Dedifferentiated amniotic fluid mesenchymal stem cell (primary cell): ENCODE data around the gene LRRC32.
"Not testable (repeated sequence)": the region's sequence is repeated elsewhere in the genome, so short reads cannot be mapped to it uniquely, and the experiment has no call there.

Experiments used
- DNase-seq: peaks from one replicate; pipeline ENCODE4 v3.0.0-alpha.2; 2016; ENCODE audit errors: extremely low spot score

The LRRC32 gene

DNA sequence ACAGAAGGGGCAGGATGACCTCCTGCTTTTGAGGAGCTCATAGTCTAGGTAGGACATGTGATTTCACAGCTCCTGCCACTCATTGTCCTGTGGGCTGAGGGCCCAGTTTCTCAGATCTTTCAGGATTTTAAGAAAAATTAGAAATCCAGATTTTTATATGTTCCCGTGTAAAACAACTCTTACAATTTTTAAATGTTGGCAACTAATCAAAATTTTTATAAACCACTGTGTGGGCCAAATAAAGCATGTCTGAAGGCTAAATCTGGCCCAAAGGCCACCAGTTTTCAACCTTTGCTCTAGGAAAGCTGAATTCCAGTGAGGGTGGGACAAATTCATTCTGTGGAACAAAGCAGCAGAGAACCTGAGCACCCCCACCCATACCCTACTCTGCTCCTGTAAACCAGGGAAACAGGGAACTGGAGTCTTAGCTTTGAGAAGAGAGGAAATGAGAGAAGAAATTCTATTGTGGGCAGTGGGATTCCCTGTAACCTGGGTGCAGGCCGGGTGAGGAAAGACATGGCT is 20.6 kb downstream of the LRRC32 start:
- no peak for DNase-seq

DNA sequence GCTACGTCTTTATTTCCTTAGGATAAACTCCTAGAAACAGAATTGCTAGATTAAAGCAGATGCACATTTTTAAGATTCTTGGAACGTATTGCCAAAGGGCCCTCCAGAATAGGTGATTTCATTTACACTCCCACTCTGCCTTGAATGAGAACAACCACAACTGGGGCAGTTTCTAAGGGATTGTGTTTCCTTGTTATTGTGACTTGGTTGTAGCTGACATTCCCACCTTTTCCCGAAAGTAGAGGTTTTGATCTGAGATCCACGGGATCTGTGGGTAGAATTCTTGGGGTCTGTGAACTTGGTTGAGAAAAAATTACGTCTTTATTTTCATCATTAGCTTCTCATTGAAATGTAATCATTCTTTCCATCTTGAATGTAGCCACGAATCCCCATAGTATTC is 21.5 kb downstream of the LRRC32 start:
- DNase-seq: no peak

DNA sequence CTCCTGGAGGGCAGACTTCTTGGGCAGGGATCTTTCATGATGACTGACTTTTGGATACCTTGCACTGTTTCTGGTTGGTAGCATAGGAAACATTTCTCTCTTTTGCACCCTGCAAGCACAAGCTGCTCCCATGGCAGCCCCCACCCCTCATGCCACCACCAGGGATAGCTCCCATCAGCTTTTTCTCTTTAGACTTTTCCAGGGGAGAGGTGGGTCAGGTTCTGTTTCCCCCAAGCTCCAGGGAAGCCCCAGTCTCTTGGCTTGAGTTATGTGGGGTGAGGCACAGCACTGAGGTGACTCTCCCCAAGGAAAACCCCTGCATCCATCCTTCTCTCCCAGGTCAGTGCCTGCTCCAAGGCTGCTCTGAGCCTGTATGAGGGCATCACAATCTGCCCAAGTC is 22.5 kb downstream of the LRRC32 start:
- no peak for DNase-seq

DNA sequence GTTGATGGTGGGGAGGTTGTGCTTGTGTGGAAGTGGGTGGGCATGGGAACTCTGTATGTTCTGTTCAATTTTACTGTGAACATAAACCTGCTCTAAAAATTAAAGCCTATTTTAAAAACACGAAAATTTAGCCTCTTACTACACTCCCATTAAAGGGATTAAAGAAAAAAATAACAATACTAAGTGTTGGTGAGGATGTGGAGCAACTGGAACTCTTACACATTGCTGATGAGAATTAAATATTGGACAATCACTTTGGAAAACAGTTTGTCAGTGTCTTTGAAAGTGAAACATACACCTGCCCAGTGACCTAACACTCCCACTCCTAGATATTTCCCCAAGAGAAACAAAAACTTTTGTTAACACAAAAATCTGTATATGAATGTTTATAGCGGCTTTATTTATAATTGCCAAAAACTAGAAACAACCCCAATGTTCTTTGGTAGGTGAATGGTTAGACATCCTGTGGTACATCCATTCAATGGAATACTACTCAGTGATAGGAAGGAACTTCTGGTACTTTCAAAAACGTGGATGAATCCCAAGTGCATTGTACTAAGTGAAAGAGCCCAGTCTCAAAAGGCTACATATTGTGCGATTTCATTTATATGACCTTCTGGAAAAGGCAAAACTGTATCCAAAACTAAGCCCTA is 23.5 kb downstream of the LRRC32 start:
- DNase-seq: no peak

DNA sequence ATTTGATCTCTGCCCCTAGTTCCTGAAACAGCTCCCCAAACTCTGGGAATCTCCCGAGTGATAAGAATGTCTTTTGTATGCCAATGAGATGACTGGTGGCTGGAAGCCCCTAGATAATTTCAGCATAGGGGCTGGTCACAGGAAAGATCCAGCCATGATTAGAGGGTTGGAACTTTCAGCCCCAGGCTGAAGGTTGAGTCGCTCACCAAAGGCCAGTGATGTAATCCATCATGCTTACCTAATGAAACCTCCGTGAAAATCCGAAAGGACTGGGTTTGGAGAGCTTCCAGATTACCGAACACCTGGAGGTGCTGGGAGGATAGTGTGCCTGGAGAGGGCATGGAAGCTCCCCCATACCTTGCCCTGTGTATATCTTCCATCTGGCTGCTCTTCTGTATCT is 26.0 kb downstream of the LRRC32 start:
- DNase-seq: no peak

DNA sequence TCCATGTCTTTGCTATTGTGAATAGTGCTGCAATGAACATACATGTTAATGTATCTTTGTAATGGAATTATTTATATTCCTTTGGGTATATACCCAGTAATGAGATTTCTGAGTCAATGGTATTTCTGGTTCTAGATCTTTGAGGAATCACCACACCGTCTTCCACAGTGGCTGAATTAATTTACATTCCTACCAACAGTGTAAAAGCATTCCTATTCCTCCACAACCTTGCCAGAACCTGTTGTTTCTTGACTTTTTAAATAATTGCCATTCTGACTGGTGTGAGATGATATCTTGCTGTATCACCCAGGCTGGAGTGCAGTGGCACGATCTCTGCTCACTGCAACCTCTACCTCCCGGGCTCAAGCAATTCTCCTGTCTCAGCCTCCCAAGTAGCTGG is 26.8 kb downstream of the LRRC32 start:
- not testable (repeated sequence) for DNase-seq

DNA sequence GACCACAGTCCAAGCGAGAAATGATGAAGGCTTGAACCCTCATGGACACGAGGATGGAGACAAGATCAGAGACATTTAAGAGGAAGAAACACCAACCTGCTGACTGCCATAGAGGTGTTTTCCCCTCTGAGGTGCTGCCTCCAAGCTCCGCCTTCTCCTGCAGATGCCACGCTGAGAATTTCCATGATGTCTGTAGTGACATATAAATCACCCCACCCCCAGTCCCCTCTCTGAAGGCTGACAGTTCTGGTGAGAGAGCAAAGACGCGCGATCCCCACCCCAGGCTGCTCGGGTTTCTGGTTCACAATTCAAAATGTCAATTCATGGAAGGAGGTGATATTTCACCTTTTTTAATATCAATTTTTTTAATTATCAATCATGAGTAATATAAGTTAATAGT is 28.2 kb downstream of the LRRC32 start:
- DNase-seq: no peak

DNA sequence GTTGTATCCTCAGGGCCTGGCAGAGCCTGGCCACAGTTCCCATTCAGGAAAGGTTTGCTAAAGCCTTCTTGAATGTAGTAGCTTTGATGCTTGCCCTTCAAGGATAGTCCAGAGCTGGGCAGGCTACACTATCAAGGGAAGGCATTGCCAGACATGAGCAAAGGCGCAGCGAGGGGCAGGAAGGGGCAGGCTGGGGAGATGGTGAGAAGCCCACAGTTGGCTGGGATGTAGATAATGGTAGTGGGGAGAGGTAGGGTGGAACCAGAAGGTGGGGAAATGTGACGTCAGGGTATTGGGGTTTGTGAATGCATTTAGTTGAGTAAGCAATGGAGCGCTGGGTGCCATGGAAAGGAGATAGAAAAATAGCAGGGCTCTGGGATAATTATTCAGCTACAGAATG is 28.6 kb downstream of the LRRC32 start:
- DNase-seq: no peak

DNA sequence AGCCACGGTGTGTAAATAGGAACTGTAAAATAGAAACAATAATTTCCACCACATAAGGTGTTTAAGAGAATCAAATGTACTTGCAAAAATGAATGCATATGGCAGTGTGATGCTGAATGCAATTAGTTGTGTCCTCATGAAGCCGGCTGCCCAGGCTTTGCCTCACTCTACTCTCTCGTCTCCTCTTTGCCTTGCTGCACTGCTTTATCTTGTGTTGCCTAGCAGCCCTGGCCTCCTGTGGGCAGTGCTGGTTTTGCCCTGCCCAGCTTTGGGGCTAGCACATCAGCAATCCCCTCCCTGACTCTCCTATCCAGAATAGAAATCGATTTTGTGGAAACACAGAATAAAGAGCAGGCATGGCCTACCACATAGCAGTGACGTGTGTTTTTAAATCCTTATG is 30.0 kb downstream of the LRRC32 start:
- DNase-seq: no peak

DNA sequence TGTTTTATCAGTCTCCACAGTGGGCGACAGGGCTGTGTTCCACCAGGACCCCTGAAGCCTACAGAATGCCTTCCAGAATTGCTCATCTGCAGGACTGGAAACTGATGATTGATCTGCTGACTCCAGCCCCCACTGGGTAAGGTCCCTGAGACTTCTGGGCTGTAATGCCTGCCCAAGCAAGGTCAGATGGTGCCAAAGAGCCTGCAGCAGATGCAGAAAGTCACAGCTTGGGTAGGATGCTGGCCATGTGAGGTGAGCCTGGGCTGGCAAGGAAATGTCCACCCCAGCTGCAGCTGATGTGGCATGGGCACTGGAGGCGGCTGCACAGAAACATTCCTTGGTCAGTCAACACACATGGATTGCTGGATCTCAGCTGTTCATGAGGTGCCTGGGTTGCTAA is 30.9 kb downstream of the LRRC32 start:
- no peak for DNase-seq

DNA sequence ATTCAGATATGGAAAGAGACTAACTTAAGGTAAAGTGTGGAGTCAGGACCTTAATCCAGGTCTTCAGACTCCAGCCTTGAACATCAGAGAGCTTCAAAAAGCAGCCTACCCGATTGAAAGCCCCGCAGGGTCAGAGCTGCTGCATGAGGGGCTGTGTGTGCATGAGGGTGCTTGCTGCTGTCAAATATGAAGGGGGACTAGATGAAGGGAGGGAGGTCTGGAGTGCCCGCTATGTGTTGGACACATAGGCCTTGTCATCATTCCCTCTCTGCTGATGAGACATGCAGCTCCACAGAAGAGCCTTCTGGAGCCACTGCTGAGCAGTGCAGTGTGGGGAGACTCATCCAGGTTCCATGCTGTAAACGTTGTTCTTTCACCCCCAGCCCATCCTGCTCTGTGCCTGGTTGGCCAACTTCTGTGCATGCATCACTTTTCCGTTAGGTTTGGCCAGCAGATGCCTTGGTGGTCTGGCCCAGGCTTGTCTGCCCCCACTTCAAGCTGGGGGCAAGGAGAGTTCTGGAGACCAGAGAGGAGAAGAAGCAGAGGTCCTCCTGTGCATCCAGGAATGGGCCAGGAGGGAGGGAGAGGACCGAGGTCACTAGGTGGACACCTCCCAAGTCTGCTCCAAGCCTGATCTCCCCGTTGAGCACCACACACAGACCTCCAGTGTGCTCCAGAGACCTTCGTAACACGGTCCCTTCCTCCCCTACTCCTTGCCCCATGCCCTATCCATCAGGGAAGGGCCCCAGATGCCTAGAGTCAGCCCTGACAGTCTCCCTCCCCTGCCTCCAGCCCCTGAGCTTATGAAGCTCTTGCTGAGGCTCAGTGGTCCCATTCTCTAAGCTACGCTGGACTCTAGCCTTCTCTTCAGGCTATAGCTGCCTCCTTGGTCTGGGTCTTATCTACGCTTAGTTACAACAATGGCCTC is 32.0 kb downstream of the LRRC32 start:
- DNase-seq: no peak

DNA sequence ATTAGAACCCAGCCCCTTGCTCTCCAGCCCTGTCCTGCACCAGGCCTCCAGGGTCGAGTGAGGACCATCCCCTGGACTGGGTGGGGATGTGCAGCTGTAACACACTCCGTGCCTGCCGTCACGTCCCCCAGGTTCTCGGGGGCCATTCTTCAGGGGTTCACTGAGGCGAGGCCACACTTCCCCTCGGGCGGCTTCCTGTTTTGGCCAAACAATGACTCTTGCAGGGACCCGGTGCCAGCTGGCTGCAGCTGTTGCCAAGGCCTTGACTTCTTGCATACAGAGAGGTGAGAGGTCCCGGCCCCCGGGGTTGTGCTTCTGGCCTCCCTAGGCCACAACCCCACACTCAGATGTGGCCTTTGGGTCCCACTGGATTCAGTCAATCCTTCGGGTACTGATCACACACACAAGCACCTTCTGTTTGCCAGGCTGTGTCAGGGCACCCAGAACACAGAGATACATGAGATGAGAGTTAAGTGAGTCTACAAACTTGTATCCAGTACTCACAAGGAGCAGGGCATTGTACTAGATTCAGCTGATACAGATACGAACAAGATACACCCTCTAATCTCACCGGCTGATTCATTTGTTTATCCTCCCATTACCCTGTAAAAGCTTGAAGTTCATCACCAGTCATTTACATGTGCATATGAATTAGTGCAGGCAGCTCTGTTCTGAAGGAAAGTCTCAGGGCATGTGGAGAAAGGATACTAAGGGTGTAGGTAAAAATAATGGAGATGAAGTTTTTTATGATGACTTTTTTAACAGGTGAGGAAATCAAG is 32.9 kb downstream of the LRRC32 start:
- no peak for DNase-seq

DNA sequence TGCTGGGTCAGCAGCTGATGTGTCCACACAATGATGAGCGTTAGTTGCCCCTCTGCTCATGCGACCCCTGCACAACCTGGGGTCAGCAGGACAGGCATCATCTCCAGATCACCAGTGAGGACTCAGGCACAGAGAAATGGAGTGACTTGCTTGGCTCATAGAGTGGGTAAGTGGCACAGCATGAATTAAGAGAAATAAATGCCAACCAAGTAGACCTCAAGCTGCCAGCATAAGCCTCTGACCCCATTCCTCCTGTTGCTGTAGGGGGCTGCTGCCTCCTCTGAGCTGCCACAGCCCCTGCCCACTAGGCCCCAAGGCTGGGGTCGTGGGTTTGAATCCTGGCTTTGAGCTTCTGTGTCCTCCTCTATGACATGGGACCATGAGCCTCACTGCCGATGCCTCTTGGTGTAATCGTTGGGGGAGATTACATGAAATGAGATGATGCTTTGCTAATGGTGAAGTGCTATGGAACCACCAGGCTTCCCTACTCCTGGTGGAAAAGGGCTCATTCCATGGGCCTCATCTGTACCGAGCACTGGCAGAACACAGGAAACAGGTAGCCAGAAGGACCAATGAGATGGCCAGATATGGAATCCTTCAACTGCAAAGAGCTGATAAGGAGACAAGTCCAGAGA is 33.6 kb downstream of the LRRC32 start:
- DNase-seq: no peak

DNA sequence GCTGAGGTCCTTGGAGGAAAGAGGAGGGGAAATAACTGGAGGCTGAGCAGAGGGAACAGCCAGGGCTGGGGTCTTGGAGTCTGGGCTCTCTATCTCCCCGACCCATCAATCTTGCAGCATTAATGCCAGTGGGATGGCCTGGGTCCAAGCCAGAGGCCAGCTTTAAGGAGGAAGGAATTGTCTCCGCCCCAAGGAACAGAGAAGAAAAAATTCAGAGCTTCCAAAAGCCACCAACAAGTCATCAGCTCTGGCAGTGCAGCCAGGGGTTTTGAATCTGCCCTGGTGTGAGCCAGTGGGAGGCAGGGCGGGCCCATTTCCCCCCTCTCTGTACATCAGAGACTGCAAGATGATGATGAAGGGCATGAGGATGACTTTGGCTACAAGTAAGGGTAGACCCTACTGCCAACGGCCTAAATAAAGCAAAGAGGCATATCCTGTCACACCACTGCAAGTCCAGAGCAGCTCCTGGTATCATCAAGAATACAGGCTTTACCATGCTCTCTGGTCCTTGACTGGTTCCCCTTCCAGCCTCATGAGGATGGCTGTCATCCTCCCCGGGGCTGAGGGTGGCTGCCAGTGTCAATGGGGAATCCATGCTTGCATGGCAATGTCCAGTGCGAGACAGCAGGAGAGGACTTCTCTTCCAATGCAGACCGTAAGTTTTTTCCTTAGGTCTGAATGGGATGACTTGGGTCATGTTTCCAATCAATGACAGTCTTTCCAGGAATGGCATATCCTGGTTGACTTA is 34.4 kb downstream of the LRRC32 start:
- DNase-seq: no peak

DNA sequence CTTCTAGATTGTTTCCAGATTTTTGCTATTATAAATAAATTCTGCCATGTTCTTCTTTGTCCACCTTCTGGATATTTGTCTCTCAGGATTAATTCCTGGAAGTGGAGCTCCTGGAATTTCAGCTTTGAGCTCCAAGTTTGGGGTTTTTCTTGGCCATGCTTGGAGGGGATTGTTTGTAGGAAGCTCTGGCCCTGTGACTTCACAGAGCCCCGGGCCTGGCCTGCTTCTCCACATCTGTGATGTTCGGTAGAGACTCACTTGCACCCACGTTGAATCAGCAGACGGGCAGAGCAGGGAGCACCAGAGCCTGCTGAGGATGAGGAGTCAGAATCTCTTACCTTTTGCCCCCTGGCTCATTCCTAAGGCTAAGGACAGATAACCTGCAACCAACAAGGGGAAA is 35.7 kb downstream of the LRRC32 start:
- DNase-seq: no peak

DNA sequence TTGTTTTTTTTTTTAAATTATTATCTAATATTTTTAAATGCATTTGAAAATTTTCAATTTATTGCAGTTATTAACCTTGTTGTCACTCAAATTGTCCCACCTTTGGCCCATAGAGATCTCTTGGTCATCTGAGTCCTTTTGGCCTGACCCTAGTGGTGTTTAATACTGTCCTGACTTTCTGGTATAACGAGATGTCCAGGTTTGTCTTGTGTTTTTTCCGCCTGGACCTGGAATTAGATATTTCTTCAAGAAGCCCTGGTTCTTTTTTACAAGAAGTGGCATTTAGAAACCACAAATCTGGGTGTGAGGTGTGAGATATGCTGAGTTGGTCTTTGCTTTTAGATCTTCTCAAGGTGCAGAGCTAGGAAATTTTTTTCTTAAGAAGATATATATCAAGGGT is 38.1 kb downstream of the LRRC32 start:
- no peak for DNase-seq

DNA sequence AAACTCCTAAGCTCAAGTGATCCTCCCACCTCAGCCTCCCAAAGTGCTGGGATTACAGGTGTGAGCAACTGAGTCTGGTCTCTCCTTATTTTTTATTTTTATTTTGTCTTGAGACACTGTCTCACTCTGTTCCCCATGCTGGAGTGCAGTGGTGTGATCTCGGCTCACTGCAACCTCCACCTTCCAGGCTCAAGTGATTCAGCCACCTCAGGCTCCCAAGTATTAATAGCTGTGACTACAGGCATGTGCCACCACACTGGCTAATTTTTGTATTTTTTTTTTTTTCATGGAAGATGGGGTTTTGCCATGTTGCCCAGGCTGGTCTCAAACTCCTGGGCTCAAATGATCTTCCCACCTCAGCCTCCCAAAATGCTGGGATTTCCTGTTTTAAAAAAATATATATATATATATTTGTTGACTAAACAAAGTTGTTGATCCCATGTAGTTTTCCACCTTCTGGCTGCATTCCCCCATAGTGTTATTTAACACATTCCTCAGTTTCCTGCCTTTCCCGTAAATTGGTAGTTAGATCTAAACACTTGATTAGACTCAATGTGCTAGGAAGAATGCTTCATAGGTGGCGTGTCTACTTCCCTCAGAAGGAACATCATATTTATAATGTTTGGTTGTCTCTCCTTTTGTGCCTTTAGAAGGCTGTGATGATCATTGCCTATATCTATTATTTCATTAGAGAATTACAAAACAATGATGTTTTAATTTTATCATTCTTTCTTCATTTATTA is 38.8 kb downstream of the LRRC32 start:
- no peak for DNase-seq

DNA sequence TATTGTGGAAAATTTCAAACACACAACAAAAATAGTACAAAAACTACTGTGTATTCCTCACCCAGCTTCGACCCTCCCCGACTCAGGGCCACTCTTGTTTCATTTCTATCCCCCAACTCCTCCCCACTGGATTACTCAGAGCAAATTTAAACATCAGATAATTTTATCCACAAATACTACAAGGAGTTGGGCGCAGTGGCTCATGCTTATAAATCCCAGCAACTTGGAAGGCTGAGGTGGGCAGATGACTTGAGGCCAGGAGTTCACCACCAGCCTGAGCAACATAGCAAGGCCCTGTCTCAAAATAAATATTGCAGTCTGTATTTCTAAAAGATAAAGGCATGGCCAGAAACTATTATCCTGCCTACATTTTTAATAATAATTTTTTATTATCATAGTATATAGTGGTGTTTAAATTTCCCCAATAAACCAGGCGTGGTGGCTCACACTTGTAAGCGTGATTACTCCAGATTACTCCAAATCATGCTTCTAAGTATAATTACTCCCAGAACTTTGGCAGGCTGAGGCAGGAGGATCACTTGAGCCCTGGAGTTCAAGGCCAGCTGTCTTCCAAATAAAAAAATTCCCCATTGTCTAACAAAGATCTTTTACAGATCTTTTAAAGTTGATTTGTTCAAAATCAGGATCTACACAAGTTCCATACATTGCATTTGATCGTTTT is 39.8 kb downstream of the LRRC32 start:
- no peak for DNase-seq

DNA sequence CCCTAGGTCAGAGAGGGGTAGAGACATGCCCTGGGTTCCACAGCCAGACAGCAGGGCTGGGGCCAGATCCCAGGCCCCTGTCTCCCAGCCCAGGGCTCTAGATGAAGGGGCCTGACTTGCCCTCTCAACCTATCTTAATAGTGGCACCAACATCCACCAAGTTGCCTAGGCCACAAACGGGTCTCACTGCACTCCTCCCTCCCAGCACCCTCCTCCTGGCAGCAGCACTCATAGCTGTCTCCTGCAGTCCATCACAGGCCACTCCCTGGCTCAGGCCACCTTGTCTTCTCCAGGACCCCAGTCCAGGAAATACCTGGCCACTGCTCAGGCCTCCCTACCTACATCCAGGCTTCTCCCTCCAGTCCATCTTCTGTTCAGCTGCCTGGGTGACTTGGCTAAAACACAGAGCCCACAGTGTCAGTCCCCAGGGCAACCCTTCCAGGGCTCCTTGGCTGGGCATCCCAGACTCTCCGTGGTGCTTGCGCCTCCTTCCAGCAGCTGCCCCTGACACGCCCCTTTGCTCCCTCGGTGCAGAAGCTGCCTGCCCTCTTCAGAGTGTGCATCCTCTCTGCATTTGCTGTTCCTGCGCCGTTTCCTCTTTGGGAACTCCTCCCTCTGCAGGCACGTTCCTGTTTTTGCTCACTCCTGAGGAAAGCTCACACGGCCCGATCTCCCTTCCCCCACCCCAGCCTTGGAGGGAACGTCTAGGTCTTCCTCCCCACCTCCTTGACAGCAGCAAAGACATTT is 40.5 kb downstream of the LRRC32 start:
- DNase-seq: no peak
